Motor neuron (in vitro differentiated cells): ENCODE measurements around the gene DDX31. TPM values are rescaled to one million over a fixed set of nuclear protein-coding genes. Genes with fewer than 3 reads are reported as not detected.
"Not testable (repeated sequence)": the region's sequence is repeated elsewhere in the genome, so short reads cannot be mapped to it uniquely, and the experiment has no call there.

Experiments
- ATAC-seq, 8 experiments: fragments of 200-7000 bp; cut with Tn5 transposase; replicated peaks in 6 of 8; 2 replicates each; pipeline ENCODE4 v1.8.0; 2021; ENCODE audit warnings: mild to moderate bottlenecking in 8 of 8, moderate library complexity in 8 of 8
- H3K27ac ChIP-seq, 2 donors: fragments of 250-450 bp; sonication (Bioruptor Pico); 2 replicates each; pipeline ENCODE4 v1.9.0; 2021; ENCODE audit warnings: antibody characterized with exemption in 2 of 2, mild to moderate bottlenecking in 2 of 2, moderate library complexity in 1 of 2
- H3K4me1 ChIP-seq, 2 donors: fragments of 250-450 bp; sonication (Bioruptor Pico); replicated peaks in 1 of 2; 2 replicates each; pipeline ENCODE4 v1.6.1; 2021; ENCODE audit warnings: antibody characterized with exemption in 2 of 2, mild to moderate bottlenecking in 2 of 2, moderate library complexity in 1 of 2
- H3K4me3 ChIP-seq, 5 donors: fragments of 250-450 bp; sonication (Bioruptor Pico); 2 replicates each; pipeline ENCODE4 v1.9.0; 2021; ENCODE audit warnings: antibody characterized with exemption in 5 of 5, mild to moderate bottlenecking in 5 of 5, moderate library complexity in 4 of 5
- WGBS, 10 experiments: fragments of 450-650 bp; shearing (Covaris generic); methylation state at CpG; one replicate each; pipeline ENCODE4 v1.0.0; 2022; 5-methylcytosine and 5-hydroxymethylcytosine counted together
- in situ Hi-C, 9 experiments: fragments of 400-800 bp; cut with MboI; loops; one replicate each; pipeline ENCODE4 v1.15.0; 2021; ENCODE audit warnings: low sequenced_read_pairs in 9 of 9, low pct_unique_long_range_greater_than_20kb in 2 of 9; ENCODE audit not compliant: unreplicated experiment in 9 of 9
- total RNA-seq, 8 experiments: library from RNA; unstranded; fragments of 300-600 nt; gene quantifications; 2 replicates each; pipeline versions ENCODE4 v1.2.3 to v1.2.4, GENCODE V29; 2022

The DDX31 gene
- total RNA-seq, 8 experiments from 2014 or later, result 9.1 to 40.2 (median 13.5) TPM

DNA sequence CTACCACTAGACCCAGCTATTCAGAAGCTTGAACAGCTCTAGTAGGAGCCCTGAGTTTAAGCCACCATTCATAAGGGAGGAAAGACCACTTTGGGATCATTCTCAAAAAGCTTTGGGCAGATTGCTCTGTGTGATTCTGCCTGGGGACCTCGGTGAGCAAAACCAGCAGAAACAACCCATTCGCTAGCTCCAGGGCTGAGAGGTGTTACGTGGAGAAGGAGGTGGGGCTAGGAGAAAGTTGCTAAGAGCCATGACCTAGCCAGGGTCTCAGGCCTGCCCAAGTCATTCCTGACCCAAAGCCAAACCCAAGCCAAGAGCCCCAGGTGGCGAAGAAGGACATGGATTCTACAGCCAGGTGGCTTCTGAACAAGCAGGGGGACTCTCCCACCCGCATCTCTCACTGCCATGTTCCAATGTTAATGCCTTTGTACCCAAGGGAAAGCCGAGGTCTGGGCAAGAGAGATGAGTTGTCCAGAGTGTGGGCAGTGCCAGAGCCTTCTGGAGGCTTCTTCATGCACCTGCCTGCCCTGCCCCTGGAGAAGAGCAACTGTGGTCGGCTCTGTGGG is 91.3 kb downstream of the DDX31 start:
- no peaks in the 10 kb centered on the region for H3K4me1 ChIP-seq
- H3K27ac ChIP-seq, result no peak overlapping the region
- no peak for ATAC-seq
- in situ Hi-C loops, result loop anchor here in 3 of 9 experiments (10.0 kb wide), 2 partner anchors 74 to 164 kb away; partner anchors contain the start of gene CFAP77 (in 1 of the 3)
- H3K4me3 ChIP-seq, result no peak overlapping the region
- WGBS, 10 experiments, result 0 to 80% (median 37%) methylated on average over 1 to 4 of the region's 7 CpGs; no CpG with 5 or more reads in 4 of the 10 experiments

GRCh38 chr9:132577119-132577518 is 92.7 kb downstream of the DDX31 start:
- in situ Hi-C loops, result loop anchor here in 3 of 9 experiments (10.0 kb wide), 2 partner anchors 72 to 162 kb away; partner anchors contain the start of gene CFAP77 (in 1 of the 3)
- peaks cover 5 to 6% of the 10 kb centered on the region in 2 donors for H3K4me1 ChIP-seq
- H3K4me3 ChIP-seq, result no peak overlapping the region
- no peak for ATAC-seq
- no peak overlapping the region for H3K27ac ChIP-seq

- H3K4me1 ChIP-seq, result peaks cover 5 to 6% of the 10 kb centered on the region in 2 donors
- in situ Hi-C loops, result loop anchor here in 3 of 9 experiments (10.0 kb wide), 2 partner anchors 71 to 161 kb away; partner anchors contain the start of gene CFAP77 (in 1 of the 3)
- no peak overlapping the region for H3K4me3 ChIP-seq
- no peak overlapping the region for H3K27ac ChIP-seq
- no peak for ATAC-seq
- 0 to 53% (median 25%) methylated on average over 1 to 5 of the region's 5 CpGs; no CpG with 5 or more reads in 3 of the 10 experiments for WGBS, 10 experiments
These were observed 94.0 kb downstream of the DDX31 start for GRCh38 chr9:132575811-132576210.

- in situ Hi-C loops, result loop anchor here in 3 of 9 experiments (10.0 kb wide), 2 partner anchors 70 to 160 kb away; partner anchors contain the start of gene CFAP77 (in 1 of the 3)
- peak; percentile 92 to 99 (median 96) for ATAC-seq
- peaks cover 9 to 10% of the 10 kb centered on the region in 2 donors for H3K4me1 ChIP-seq
- H3K27ac ChIP-seq, result no peak overlapping the region
- H3K4me3 ChIP-seq, result no peak overlapping the region
- 0 to 48% (median 3%) methylated on average over 1 to 5 of the region's 16 CpGs; no CpG with 5 or more reads in 2 of the 10 experiments for WGBS, 10 experiments
These were observed 94.7 kb downstream of the DDX31 start for GRCh38 chr9:132575005-132575609.

DNA sequence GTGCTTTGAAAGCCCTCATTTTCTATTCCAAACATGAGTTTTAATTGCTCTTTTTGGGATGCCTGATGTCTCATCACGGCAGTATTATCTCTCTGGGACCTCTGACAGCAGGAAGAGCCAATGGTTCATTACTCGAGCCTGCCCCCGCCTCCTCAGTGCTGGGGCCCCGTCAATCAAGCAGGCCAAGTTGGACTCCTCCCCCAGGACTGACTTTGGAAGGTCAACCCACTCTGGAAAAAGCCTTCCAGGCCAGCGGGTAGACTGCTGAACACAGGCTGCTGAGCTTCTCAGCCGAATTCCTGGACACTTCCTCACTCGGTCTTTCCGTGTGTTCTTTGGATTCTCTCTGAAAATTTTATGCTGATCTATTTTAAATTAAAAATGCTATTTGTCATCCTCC is 96.9 kb downstream of the DDX31 start:
- peak in 6 of 8 experiments; percentile 26 to 64 (median 31) for ATAC-seq
- 0 to 50% (median 28%) methylated on average over 1 to 5 of the region's 8 CpGs; no CpG with 5 or more reads in 1 of the 10 experiments for WGBS, 10 experiments
- H3K27ac ChIP-seq, result no peak overlapping the region
- H3K4me3 ChIP-seq, result no peak overlapping the region
- H3K4me1 ChIP-seq, result peaks cover 11 to 13% of the 10 kb centered on the region in 2 donors
- in situ Hi-C loops, result loop anchor here in 3 of 9 experiments (10.0 kb wide), 2 partner anchors 68 to 158 kb away; partner anchors contain the start of gene CFAP77 (in 1 of the 3)

DNA sequence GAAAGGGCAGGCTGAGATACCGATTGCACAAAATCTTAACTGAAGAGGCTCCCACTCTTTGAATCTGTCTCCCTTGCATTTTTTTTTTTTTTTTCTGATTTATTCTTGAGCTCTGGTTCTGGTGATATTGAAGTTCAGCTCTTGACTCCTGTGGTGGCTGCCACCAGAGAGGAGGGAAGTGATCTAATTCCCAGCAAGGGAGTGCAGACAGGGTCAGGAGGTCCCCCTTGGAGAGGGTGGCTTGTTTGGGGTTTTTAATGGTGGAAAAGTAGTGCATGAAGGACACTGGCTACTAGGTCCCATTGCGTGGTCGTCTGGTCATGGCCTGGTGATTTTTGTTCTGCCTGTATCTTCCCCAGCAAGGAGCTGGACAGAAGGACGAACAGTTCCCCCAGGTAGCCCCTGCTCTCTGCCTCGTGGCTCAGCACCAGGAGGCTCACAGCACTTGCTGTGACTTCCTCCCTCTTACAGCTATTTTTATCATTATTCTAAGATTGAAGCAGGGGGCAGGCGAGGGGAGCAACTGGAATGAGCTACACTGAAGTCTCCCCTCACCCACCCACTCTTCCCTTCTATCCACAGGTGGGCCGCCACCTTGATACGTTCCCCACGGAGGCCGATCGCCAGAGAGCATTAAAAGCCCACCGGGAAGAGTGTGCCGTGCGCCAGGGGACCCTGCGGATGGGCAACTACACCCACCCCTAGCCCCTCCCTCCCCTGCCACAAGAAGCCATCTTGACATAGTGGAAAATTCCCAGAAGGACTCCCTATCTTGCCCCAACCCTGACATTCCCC is 97.8 kb downstream of the DDX31 start:
- in situ Hi-C loops, result loop anchor here in 3 of 9 experiments (10.0 kb wide), 2 partner anchors 67 to 157 kb away; partner anchors contain the start of gene CFAP77 (in 1 of the 3)
- H3K4me1 ChIP-seq, result peaks cover 11 to 13% of the 10 kb centered on the region in 2 donors
- H3K4me3 ChIP-seq, result no peak overlapping the region
- no peak for ATAC-seq
- H3K27ac ChIP-seq, result no peak overlapping the region
- 25 to 100% (median 60%) methylated on average over 1 to 5 of the region's 15 CpGs; no CpG with 5 or more reads in 4 of the 10 experiments for WGBS, 10 experiments

DNA sequence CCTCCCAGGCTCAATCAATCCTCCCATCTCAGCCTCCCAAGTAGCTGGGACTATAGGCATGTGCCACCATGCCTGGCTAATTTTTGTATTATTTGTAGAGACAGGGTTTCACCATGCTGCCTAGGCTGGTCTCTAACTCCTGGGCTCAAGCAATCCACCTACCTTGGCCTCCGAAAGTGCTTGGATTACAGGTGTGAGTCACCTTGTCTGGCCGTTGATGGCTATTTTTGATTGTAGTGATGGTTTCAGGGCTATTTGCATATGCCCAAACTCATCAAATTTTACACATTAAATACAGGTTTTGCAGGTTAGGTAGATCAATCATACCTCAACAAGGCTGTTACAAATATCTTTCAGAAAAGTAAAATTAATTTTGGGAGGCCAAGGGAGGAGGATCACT is 101.0 kb downstream of the DDX31 start:
- in situ Hi-C loops, result loop anchor here in 1 of 9 experiments (5.0 kb wide), 1 partner anchor 156 kb away; the partner anchor contains the start of gene CFAP77
- ATAC-seq, H3K4me3 ChIP-seq, H3K27ac ChIP-seq: not testable (repeated sequence)
- H3K4me1 ChIP-seq, result peaks cover 15 to 16% of the 10 kb centered on the region in 2 donors
- 15 to 100% (median 66%) methylated on average over 1 to 2 of the region's 2 CpGs; no CpG with 5 or more reads in 4 of the 10 experiments for WGBS, 10 experiments

DNA sequence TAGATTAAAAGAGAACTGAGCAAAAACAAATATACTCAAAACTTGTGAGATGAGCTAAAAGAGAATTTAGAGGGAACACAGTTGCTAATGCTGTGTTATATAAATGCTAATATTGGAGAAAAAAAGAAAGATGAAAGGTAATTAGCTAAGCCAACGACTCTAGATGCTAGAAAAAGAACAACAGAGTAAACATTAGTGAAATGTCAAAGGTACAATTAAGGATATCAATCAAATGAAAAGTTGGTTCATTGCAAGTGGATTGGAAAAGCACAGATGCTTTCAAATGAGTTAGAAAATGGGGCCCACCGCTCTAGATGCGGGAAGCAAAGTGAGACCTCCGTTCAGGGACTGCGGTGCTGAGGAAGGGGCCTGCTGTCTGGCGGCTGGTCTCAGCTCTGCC is 105.3 kb downstream of the DDX31 start:
- in situ Hi-C loops, result no loop called here
- H3K4me3 ChIP-seq, result no peak overlapping the region
- peaks cover 30 to 33% of the 10 kb centered on the region in 2 donors for H3K4me1 ChIP-seq
- ATAC-seq, result no peak
- 0 to 60% (median 19%) methylated on average over 1 to 6 of the region's 6 CpGs for WGBS, 10 experiments
- H3K27ac ChIP-seq, result no peak overlapping the region

DNA sequence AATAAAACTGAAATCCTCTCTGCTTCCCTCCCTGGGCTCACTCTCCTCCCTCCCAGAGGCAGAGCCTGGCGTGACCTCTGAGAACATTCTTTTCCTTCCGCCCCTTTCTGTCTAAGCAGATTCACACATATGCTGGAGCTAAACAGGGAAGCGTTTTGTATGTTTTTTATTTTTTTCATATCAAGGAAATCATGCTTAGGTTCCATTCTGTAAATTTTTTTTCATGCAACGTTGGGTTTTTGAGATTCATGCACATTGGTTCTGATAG is 107.5 kb downstream of the DDX31 start:
- WGBS, 10 experiments, result 0 to 90% (median 74%) methylated on average over 1 to 4 of the region's 4 CpGs; no CpG with 5 or more reads in 1 of the 10 experiments
- ATAC-seq, result peak in 2 of 8 experiments; percentile 45 to 52
- H3K27ac ChIP-seq, result no peak overlapping the region
- H3K4me1 ChIP-seq, result peaks cover 31 to 33% of the 10 kb centered on the region in 2 donors
- in situ Hi-C loops, result no loop called here
- no peak overlapping the region for H3K4me3 ChIP-seq

DNA sequence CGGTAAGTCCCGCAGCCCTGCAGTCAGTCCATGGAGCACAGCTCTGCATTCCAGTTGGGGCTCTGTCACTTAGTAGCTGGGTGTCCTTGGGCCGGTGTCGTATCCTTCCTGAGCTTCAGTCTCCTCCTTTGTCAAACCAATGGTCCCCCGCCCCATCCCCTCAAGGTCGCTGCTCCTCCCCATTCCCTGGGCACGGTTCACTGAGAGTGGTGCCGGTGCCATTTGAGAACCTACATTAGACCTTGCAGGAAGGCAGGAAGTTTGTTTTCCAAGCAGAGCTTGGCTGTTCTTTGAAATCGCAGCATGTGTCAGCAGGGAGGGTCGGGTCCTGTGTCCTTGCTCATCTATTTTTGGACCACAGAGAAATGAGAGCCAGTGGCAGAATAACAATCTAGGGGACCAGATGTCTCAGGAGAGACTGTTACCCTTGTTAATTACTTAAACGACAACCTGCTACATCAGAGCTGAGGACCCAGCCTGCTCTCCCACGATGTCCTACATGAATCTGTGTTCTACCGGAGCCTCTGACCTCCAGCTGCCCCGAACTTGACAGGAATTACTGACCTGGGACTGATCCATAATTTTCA is 109.1 kb downstream of the DDX31 start:
- Histone ChIP-seq H3K27ac (no peak overlapping the region), H3K4me3 (no peak overlapping the region), H3K4me1 (peaks cover 45 to 49% of the 10 kb centered on the region in 2 donors)
- 0 to 53% (median 17%) methylated on average over 2 to 8 of the region's 14 CpGs; no CpG with 5 or more reads in 3 of the 10 experiments for WGBS, 10 experiments
- in situ Hi-C loops, result no loop called here
- peak in 5 of 8 experiments; percentile 39 to 85 (median 82) for ATAC-seq

DNA sequence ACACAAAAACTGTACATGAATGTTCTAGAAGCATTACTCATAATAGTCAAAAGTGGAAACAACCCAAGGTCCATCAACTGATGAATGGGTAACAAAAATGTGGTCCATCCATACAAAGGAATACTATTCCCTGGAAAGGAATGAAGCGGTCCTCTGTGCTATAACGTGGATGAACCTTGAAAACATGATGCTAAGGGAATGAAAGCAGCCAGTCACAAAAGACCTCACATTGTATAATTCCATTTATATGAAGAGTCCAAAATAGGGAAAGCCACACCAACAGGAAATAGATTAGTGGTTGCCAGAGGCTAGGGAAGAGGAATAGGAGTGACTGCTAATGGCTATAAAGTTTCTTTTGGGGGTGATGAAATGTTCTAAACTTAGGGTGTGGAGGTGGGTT is 110.1 kb downstream of the DDX31 start:
- H3K4me1 ChIP-seq, result peaks cover 52 to 59% of the 10 kb centered on the region in 2 donors

GRCh38 chr9:132557159-132557558 is 112.6 kb downstream of the DDX31 start:
- WGBS, 10 experiments, result 40 to 80% (median 65%) methylated on average over 1 to 12 of the region's 15 CpGs; no CpG with 5 or more reads in 6 of the 10 experiments
- no peak overlapping the region for H3K4me3 ChIP-seq
- in situ Hi-C loops, result no loop called here
- H3K4me1 ChIP-seq, result peaks cover 44 to 51% of the 10 kb centered on the region in 2 donors
- ATAC-seq, result peak in 1 of 8 experiments; percentile 15
- no peak overlapping the region for H3K27ac ChIP-seq

More for the DNA sequence above, 110.1 kb downstream of the DDX31 start:
- no peak overlapping the region for H3K4me3 ChIP-seq
- in situ Hi-C loops, result no loop called here
- ATAC-seq, result no peak
- 28 to 100% (median 89%) methylated on average over 1 to 2 of the region's 2 CpGs; no CpG with 5 or more reads in 2 of the 10 experiments for WGBS, 10 experiments
- no peak overlapping the region for H3K27ac ChIP-seq
